HL-60 (cell line): Measurements from ENCODE around the gene HIPK2.

ENCODE experiments used
- GABPA ChIP-seq: IDR thresholded peaks from 2 replicates; pipeline ENCODE4 v1.6.1; 2012; ENCODE audit warnings: low read depth
- POLR2AphosphoS5 ChIP-seq: IDR thresholded peaks from 2 replicates; pipeline ENCODE4 v1.6.1; 2012; ENCODE audit warnings: low read depth
- SPI1 ChIP-seq: IDR thresholded peaks from 2 replicates; pipeline ENCODE4 v1.6.1; 2012; ENCODE audit warnings: low read depth, mild to moderate bottlenecking, borderline replicate concordance
- TF ChIP-seq, protein P1 (sequence below): IDR thresholded peaks from one replicate; pipeline ENCODE4 v1.5.1; 2011; ENCODE audit warnings: low read length, control low read depth, inconsistent platforms; ENCODE audit not compliant: insufficient read depth

DNA sequence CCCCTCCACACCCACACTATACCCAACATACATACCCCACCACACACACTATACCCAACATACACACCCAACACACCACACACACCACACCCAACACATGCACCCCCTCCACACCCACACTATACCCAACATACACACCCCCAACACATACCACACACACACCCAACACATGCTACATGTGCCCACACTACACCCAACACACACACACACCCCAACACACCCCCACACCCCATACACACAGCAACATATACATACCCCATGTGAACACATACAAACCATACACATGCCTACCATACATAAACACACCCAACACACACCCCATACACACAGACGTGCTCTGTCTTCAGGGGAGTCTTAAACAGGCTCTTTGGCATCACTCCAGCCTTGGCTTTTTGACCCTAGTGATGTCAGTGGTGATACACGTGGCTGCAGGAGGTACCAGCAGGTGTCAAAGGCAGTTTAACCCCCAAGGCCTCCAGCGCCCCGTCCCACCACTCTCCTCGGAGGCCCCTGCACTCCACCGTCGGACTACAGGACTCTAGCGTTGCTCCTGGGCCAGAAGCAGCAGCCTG is 73.4 kb downstream of the HIPK2 start:
- TF ChIP-seq, protein P1, sequence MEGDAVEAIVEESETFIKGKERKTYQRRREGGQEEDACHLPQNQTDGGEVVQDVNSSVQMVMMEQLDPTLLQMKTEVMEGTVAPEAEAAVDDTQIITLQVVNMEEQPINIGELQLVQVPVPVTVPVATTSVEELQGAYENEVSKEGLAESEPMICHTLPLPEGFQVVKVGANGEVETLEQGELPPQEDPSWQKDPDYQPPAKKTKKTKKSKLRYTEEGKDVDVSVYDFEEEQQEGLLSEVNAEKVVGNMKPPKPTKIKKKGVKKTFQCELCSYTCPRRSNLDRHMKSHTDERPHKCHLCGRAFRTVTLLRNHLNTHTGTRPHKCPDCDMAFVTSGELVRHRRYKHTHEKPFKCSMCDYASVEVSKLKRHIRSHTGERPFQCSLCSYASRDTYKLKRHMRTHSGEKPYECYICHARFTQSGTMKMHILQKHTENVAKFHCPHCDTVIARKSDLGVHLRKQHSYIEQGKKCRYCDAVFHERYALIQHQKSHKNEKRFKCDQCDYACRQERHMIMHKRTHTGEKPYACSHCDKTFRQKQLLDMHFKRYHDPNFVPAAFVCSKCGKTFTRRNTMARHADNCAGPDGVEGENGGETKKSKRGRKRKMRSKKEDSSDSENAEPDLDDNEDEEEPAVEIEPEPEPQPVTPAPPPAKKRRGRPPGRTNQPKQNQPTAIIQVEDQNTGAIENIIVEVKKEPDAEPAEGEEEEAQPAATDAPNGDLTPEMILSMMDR = no peak
- TF ChIP-seq POLR2AphosphoS5 = no peak
- no peak for TF ChIP-seq SPI1
- TF ChIP-seq GABPA = no peak
